HFF-Myc (cell line): ENCODE data around the gene PARP8.

Experiments used
- DNase-seq: peaks from one replicate; pipeline ENCODE4 v3.0.0-alpha.2; 2011; ENCODE audit warnings: low read depth; ENCODE audit errors: extremely low read depth
- H3K4me3 ChIP-seq: replicated peaks from 2 replicates; pipeline ENCODE4 v1.5.1; 2011; ENCODE audit warnings: low read depth, mild to moderate bottlenecking, control low read depth, low read length
- CTCF ChIP-seq: IDR thresholded peaks from 2 replicates; pipeline ENCODE4 v1.5.1; 2012; ENCODE audit warnings: mild to moderate bottlenecking, low read depth, low read length, control low read depth; ENCODE audit errors: missing control alignments

The PARP8 gene

DNA sequence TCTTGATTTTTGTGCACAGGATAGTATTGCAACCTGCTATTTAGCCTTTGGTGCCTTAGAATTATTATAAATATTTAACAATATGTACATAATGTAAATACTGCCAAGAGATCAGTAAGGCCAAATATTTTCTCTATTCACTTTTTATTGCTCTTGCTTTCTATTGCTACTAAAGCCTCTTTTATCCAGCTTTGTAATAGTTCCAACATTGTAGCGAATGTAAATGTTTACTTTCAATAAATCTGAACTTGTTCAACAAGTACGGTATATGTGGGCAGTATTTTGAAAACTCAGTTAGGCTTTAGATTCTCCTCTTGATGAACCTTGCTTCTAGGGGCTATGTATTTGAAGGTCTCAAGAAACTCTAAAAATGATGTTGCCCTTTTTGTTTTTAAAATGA, 179.8 kb downstream of the PARP8 start:
- no peak for DNase-seq
- no peak for TF ChIP-seq CTCF
- no peak overlapping the region for H3K4me3 ChIP-seq

GRCh38 chr5:50849554-50849953, 183.1 kb downstream of the PARP8 start:
- no peak for DNase-seq
- TF ChIP-seq CTCF: no peak
- no peak overlapping the region for H3K4me3 ChIP-seq

DNA sequence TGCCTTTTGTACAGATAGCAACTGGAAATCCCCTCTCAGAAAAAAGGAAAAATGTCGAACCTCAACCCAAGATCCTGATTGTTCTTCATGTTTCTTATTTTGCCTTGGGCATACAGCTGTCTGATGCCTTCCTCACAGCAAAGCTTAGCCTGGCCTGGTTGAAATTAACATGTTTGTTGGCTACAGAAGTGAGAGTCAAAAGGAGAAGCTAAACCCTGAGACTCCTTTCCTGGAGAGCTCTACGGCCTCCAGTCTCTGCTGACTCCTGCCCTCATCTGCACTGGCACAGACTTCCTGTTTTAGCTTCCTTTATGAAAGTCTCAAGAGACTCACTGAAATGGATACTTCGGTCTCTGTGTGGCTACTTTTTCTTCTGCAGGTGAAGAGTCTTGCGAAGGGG, 186.7 kb downstream of the PARP8 start:
- no peak overlapping the region for H3K4me3 ChIP-seq
- no peak for DNase-seq
- TF ChIP-seq CTCF: no peak

GRCh38 chr5:50854082-50854481, 187.6 kb downstream of the PARP8 start:
- DNase-seq: no peak
- no peak overlapping the region for H3K4me3 ChIP-seq
- no peak for TF ChIP-seq CTCF

- DNase-seq: no peak
- TF ChIP-seq CTCF: no peak
- no peak overlapping the region for H3K4me3 ChIP-seq
Observed at GRCh38 chr5:50855001-50855400, 188.6 kb downstream of the PARP8 start.

- no peak overlapping the region for H3K4me3 ChIP-seq
- no peak for DNase-seq
- no peak for TF ChIP-seq CTCF
Observed at GRCh38 chr5:50856401-50857119, 190.1 kb downstream of the PARP8 start.
